ENCODE measurements around the gene SYT14.
"Not testable (repeated sequence)": the region's sequence is repeated elsewhere in the genome, so short reads cannot be mapped to it uniquely, and the experiment has no call there.

SYT14 gene

DNA sequence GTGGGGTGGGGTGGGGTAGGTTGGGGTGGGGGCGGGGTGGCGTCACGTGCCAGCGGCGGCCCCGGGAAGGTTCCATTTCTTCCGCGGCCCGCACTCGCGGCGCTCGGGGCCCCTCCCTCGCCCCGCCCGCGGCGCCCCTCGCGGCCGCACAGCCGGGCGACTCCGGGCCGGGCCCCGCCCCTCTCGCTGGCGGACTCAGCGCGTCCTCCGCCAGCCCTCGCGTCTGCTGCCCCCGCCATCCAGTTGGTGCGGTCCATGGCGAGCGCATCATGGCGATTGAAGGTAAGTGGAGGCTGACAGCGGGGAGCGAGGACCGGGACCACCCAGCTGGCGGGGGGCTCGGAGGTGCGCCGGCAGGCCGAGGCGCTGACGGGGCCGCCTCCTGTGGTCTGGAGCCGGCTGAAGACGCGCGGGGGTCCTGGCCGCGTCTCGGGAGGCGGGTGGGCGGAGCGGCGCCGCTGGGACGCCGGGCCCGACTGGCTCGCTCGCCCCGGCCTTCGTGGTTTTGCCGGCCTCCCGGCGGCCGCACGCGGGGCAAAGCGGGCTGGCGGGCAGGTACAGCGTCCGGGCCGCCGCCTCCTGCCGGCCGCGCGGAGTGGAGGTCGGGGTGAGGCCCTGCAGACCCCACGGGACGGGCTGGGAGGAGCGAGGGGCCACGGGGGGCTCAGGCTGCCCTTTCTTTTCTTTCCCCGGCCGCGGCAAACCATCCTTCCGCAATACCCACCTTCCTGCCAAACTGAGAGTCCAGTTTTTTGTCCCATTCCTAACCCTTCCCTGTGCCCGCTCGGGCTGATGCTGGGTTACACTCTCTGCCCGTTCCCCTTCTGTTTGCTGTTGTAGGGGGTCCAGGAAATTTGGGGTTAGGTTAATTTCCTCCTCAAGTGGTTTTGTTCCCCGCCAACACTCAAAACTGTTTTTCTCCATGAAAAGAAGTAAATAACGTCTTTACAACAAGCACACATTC is at the start of gene SYT14:
Gene SYT14 (plus strand): TSS at position 222 of the 964 bp plus-strand sequence. CDS start 48 bp downstream, at position 270.
- no peak for DNase-seq

GRCh38 chr1:209888291-209889076 is 49.5 kb upstream of the SYT14 start:
- not testable (repeated sequence) for DNase-seq

GRCh38 chr1:209889077-209889418 is 49.0 kb upstream of the SYT14 start:
- no peak for DNase-seq

DNA sequence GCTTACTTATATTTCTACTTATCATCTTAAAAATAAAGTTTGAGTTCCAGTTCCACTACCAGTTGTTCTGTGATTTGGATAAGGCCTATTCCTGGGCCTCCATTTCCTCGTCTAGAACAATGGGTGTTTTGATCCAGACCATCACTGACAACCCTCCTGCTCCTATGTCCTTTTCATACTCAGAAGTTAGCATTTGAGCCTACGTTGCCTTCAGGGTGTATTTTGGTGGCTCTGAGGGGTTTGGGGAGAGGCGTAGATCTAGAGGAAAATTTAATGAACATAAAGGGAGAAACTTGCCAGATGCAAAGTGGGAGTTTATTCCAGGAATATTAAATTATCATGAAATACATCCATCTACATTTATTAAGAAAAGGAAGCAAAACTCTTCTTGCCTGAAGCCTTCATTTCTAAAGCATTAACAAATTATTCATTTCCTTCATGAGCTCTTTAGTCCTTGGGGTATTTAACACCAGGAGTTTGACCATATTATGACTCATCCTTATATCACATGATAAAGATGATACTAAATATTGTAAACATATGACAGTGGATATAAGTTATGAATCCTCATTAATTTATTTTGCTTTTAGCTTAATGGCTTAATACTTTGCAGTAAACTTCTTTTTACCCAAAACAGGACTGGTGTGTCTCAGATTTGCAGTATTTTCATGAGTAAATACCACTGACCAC is 47.2 kb upstream of the SYT14 start:
- DNase-seq: no peak

DNA sequence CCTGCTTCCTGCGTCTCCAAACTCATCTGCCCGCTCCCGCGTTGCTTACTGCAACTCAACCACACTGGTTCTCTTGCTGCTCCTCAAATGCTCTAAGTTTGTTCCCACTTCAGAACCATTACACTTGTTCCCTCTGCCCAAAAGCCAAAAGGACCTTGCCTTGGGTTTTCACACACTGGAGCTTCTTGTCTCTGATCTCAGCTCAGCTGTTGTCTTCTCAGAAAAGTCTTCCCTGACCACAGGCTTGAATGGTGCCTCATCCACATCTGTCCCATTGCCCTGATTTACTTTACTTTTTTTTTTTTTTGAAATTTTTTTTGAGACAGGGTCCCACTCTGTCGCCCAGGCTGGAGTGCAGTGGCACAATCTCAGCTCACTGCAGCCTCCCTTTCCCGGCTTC is 44.3 kb upstream of the SYT14 start:
- no peak for DNase-seq

DNA sequence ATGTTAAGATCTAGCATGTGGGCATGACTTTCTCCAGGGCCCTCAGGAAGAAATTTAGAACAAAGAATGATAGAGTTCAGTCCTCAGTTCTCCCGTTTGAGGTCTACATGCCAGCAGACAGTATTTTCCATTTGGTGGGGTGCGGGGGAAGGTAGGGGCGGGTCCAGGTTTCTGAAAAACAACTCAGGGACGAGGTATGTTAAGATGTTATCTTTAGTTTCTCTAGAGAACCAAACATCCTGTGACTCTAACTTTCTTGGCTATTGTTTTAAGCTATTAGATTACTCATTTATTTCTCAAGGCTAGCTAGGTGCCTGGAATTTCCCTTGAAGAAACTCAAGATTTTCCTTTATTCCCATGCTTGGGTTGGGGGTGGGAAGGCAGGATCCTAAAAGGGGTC is 42.3 kb upstream of the SYT14 start:
- no peak for DNase-seq

- no peak for DNase-seq
Measured at GRCh38 chr1:209896346-209896745, 41.7 kb upstream of the SYT14 start.

DNA sequence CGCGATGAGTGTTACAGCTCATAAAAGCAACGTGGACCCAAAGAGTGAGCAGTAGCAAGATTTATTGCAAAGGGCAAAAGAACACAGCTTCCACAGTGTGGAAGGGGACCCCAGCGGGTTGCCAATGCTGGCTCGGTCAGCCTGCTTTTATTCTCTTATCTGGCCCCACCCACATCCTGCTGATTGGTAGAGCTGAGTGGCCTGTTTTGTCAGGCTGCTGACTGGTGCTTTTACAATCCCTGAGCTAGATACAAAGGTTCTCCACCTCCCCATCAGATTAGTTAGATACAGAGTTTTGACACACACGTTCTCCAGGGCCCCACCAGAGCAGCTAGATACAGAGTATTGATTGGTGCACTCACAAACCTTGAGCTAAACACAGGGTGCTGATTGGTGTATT is 39.7 kb upstream of the SYT14 start:
- DNase-seq: not testable (repeated sequence)

GRCh38 chr1:209898851-209899250 is 39.2 kb upstream of the SYT14 start:
- not testable (repeated sequence) for DNase-seq

DNA sequence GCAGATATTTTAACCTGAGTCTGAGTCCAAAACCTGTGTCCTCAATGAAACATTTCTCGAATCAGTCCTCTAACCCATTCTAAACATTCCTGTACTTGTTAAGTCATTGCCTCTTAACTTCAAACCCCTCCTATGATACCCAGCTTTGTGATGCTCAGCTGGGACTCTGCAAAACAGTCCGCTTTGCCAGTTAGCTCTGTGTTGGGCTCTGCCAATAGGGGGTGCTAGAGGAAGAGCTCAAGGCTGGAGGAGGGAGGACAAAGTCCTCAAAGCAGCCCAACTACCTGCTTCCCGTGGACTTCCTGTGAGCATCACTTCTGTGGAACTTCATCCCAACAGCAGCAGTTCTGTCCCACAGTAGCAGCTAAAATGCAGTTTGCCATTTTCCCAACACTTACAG is 38.1 kb upstream of the SYT14 start:
- no peak for DNase-seq

DNA sequence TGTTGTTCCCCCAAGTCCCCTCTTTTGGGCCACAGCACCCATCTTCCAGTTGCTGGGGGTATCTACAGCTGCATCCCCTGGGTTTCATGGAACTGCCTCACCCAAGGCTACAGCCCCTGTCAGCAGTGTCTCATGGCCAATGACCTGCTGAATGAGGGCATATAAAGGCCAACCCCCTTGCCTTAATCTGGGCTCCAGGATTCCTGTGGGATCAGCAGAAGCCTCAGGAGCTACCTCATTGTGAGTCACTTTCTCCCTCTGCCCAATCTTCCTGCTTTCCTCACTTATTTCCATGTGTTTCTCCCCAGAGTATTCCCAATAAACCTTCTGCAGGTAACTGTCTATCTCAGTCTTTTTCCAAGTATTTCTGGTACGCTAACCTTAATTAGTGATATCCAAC is 37.3 kb upstream of the SYT14 start:
- DNase-seq: no peak

DNA sequence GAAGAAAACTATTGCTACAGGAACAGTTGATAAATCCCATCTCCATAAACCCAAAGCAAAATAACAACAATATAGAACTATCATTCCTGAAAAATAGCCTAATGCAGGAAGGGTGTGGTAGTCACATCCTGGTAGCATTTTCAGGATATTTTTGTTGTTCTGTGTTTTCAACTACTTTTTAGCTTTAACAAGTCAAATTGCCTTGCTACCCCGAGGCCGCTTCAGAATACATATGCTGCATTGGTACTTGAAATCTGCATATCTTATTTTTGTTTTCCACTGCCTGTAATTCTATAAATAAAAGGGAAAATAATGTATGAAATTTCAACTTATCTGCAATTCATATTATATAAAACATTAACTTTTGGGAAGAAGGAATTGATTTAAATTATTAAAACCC is 36.8 kb upstream of the SYT14 start:
- no peak for DNase-seq

GRCh38 chr1:209904774-209905173 is 33.2 kb upstream of the SYT14 start:
- DNase-seq: not testable (repeated sequence)

GRCh38 chr1:209911746-209912145 is 26.3 kb upstream of the SYT14 start:
- no peak for DNase-seq

DNA sequence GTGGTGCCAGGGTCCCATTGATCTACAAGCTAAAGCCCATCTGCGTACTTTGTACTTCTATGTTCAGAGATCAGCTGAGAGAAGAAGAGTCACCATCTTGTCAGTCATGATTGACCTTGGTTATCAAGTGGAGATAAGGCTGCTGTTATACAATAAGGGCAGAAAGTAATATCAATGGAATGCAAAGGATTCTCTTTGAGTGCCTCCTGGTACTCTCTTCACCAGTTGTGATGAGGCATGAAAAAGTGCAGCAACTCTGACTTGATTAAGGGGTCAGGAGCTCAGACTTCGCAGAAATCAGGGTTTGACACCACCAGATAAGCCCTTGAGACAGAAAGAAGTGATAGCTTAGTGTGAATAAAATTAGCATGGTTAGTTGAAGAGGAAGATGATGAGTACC is 25.7 kb upstream of the SYT14 start:
- DNase-seq: no peak

GRCh38 chr1:209919637-209920036 is 18.4 kb upstream of the SYT14 start:
- DNase-seq: not testable (repeated sequence)

GRCh38 chr1:209920844-209921243 is 17.2 kb upstream of the SYT14 start:
- no peak for DNase-seq

DNA sequence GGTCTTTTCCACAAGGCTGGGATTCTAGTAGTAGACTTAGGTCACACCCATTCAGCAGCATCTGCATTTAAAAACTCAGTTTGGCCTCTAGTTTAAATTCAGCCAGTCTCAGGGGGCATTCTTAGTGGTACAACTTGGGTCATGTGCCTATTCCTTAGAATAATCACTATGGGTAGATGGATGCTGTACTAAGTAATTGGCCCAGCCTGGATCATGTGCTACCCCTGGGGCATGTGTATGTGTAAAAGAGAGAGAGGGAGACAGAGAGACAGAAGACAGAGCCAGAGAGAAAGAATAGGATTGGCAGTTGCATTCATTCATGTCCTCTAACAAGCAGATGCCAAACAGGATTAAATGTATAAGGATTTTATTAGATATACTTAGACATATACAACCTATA is 13.6 kb upstream of the SYT14 start:
- no peak for DNase-seq

- peak in 1 of 2 experiments; percentile 4 for DNase-seq
Measured at GRCh38 chr1:209926045-209926444, 12.0 kb upstream of the SYT14 start.

- DNase-seq: no peak
Measured at GRCh38 chr1:209927466-209927865, 10.6 kb upstream of the SYT14 start.

DNA sequence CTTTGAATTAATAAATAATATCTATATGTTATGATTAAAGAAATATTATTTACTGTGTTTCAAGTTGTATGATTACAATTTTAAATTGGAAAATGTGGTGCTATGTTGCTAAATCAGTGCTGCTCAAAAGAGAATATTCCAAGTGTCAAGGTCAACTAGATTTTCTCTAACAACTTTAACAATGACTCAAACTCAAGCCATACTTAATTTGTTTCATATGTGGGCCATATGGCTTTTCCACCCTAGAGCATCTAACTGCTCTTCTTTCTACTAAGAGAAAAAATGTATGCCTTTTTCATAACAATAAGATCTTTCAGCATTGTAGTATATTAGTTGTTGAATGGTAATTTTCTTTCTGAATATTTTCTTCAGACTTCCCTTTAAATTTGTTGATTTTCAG is 8.3 kb upstream of the SYT14 start:
- no peak for DNase-seq

DNA sequence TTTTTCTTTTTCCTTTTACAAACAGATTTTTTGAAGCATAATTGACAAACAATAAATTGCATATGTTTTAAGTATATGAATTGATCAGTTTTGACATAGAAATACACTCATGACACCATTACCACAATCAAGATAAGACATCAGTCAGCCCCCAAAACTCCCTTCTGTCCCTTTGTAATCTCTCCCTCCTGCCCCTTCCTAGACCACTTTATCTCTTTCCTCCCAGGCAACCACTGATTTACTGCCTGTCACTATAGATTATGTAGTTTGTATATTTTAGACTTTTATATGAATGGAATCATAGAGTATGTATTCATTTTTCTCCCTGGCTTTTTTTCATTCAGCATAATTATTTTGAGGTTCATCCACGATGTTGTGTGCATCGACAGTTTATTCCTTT is 6.9 kb upstream of the SYT14 start:
- DNase-seq: no peak

GRCh38 chr1:209936125-209936524 is 1.9 kb upstream of the SYT14 start:
- no peak for DNase-seq

All from SHP77 (cell line).